ENCODE data around the gene ZNF765.
A peak's percentile ranks its signal among the peaks of the same experiment; 100 is the strongest.
"Not testable (repeated sequence)": the region's sequence is repeated elsewhere in the genome, so short reads cannot be mapped to it uniquely, and the experiment has no call there.

The ZNF765 gene

DNA sequence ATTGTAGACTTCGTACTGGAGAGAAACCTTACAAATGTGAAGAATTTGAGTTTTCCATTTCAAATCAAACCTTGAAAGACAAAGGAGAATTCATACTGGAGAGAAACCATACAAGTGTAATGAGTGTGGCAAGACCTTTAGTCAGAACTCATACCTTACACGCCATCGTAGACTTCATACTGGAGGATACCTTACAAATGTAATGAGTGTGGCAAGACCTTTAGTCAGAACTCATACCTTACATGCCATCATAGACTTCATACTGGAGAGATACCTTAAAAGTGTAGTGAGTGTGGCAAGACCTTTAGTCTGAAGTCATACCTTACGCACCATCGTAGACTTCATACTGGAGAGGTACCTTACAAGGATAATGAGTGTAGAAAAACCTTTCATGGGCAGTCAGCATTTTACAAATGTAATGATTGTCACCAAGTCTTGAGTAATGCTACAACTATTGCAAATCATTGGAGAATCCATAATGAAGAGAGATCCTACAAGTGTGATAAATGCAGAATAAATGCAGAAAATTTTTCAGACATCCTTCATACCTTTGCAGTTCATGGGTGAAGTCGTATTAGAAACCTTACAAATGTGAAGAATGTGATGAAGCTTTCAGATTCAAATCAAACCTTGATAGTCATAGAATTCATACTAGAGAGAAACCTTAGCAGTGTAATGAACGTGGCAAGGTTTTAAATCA, 14.7 kb downstream of the ZNF765 start:
- H3K36me3 ChIP-seq: peaks cover 24% of the 10 kb centered on the region
- H3K27me3 ChIP-seq: no peaks in the 10 kb centered on the region
- H3K27ac ChIP-seq: no peak overlapping the region
- H3K4me1 ChIP-seq (ENCODE audit: control insufficient read depth in 1 of 2, insufficient read depth in 1 of 2, low read depth in 1 of 2, low read length in 1 of 2): no peaks in the 10 kb centered on the region
- H3K9me3 ChIP-seq: peaks cover 70% of the 10 kb centered on the region
- no peak overlapping the region for H3K4me3 ChIP-seq (ENCODE audit: low read depth in 1 of 2, low read length in 1 of 2)
- TF ChIP-seq CTCF (IDR thresholded peaks at IDR 0.05): no peak

GRCh38 chr19:53420520-53421315, 25.8 kb downstream of the ZNF765 start:
- H3K27ac ChIP-seq; H3K36me3 ChIP-seq; H3K9me3 ChIP-seq; H3K4me3 ChIP-seq (ENCODE audit: low read depth in 1 of 2, low read length in 1 of 2); H3K4me1 ChIP-seq (ENCODE audit: control insufficient read depth in 1 of 2, insufficient read depth in 1 of 2, low read depth in 1 of 2, low read length in 1 of 2); H3K27me3 ChIP-seq: not testable (repeated sequence)

- H3K4me3 ChIP-seq (ENCODE audit: low read depth in 1 of 2, low read length in 1 of 2): no peak overlapping the region
- no peaks in the 10 kb centered on the region for H3K36me3 ChIP-seq
- H3K9me3 ChIP-seq: peaks cover 9% of the 10 kb centered on the region
- no peak for TF ChIP-seq CTCF (IDR thresholded peaks at IDR 0.05)
- no peaks in the 10 kb centered on the region for H3K4me1 ChIP-seq (ENCODE audit: control insufficient read depth in 1 of 2, insufficient read depth in 1 of 2, low read depth in 1 of 2, low read length in 1 of 2)
- H3K27ac ChIP-seq: no peak overlapping the region
- no peaks in the 10 kb centered on the region for H3K27me3 ChIP-seq
Observed at GRCh38 chr19:53422551-53422950, 27.6 kb downstream of the ZNF765 start.

DNA sequence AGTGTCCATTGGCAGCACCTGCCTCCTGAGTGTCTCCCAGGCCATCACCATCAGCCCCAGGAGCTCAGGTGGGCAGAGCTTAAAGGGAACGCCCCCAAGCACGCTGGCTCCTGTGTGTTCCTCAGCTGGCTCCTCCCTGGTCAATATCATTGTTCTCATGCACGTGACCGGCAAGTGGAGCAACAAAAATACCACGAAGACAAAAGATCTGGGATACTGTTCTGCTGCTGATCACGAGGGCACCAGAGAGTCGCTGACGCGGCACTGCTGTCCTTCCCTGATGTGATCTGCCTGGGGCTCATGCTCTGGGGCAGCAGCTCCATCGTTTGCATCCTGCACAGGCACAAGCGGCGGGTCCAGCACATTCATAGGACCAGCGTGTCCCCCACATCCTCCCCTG, 28.1 kb downstream of the ZNF765 start:
- H3K27me3 ChIP-seq; H3K4me3 ChIP-seq (ENCODE audit: low read depth in 1 of 2, low read length in 1 of 2); H3K27ac ChIP-seq; H3K36me3 ChIP-seq; H3K4me1 ChIP-seq (ENCODE audit: control insufficient read depth in 1 of 2, insufficient read depth in 1 of 2, low read depth in 1 of 2, low read length in 1 of 2); H3K9me3 ChIP-seq: not testable (repeated sequence)

- H3K4me3 ChIP-seq (ENCODE audit: low read depth in 1 of 2, low read length in 1 of 2); H3K27me3 ChIP-seq; H3K4me1 ChIP-seq (ENCODE audit: control insufficient read depth in 1 of 2, insufficient read depth in 1 of 2, low read depth in 1 of 2, low read length in 1 of 2); H3K9me3 ChIP-seq; H3K36me3 ChIP-seq; H3K27ac ChIP-seq: not testable (repeated sequence)
Observed at GRCh38 chr19:53423680-53424079, 28.7 kb downstream of the ZNF765 start.

- no peaks in the 10 kb centered on the region for H3K4me1 ChIP-seq (ENCODE audit: control insufficient read depth in 1 of 2, insufficient read depth in 1 of 2, low read depth in 1 of 2, low read length in 1 of 2)
- H3K27ac ChIP-seq: no peak overlapping the region
- no peak overlapping the region for H3K4me3 ChIP-seq (ENCODE audit: low read depth in 1 of 2, low read length in 1 of 2)
- H3K36me3 ChIP-seq: no peaks in the 10 kb centered on the region
- peaks cover under 1% of the 10 kb centered on the region for H3K27me3 ChIP-seq
- TF ChIP-seq CTCF (IDR thresholded peaks at IDR 0.05): peak; percentile 82
- H3K9me3 ChIP-seq: no peaks in the 10 kb centered on the region
Observed at GRCh38 chr19:53424968-53425597, 30.1 kb downstream of the ZNF765 start.

Data from neutrophil (primary cell).